ENCODE measurements around the gene PPM1K.

PPM1K gene

GRCh38 chr4:88283661-88284438, 511 bp downstream of the PPM1K start:
- Histone ChIP-seq H3K27me3 (ENCODE audit: insufficient read depth, low read length, poor library complexity) (no peaks in the 10 kb centered on the region), H2BK120ac (ENCODE audit: low read depth, low read length) (no peak overlapping the region), H3K4me2 (ENCODE audit: low read length) (peak overlapping the region; percentile 85), H4K8ac (ENCODE audit: low read depth, low read length) (no peak overlapping the region), H3K18ac (ENCODE audit: low read length) (peak overlapping the region; percentile 91), H3K79me2 (ENCODE audit: control insufficient read depth, insufficient read depth, low read length) (no peaks in the 10 kb centered on the region), H3K79me1 (ENCODE audit: low read length) (peaks cover 2% of the 10 kb centered on the region), H3K36me3 (ENCODE audit: control insufficient read depth, insufficient read depth, low read length) (no peaks in the 10 kb centered on the region), H4K5ac (ENCODE audit: low read length) (no peak overlapping the region), H3K56ac (ENCODE audit: low read length) (peak overlapping the region; percentile 84), H2AK5ac (ENCODE audit: low read length) (no peak overlapping the region), H3K4me1 (ENCODE audit: control insufficient read depth, low read depth, low read length) (no peaks in the 10 kb centered on the region), H2BK5ac (ENCODE audit: low read length) (no peak overlapping the region), H3K9ac (ENCODE audit: low read length) (peak overlapping the region; percentile 75), H3K4me3 (ENCODE audit: low read length) (peak overlapping the region; percentile 80), H3K27ac (ENCODE audit: low read depth, low read length) (peak overlapping the region; percentile 93), H2BK15ac (replicated peaks; ENCODE audit: low read depth) (no peak overlapping the region), H3K23ac (ENCODE audit: low read length) (peak overlapping the region; percentile 32), H3K4ac (ENCODE audit: low read depth, low read length) (no peak overlapping the region)
- WGBS (ENCODE audit: extremely low coverage, insufficient coverage, low lambda C conversion rate): no CpG with 5 or more reads among the region's 66 CpGs
- peak; percentile 78 for DNase-seq

GRCh38 chr4:88280228-88280795, 4.0 kb downstream of the PPM1K start:
- Histone ChIP-seq H3K18ac (ENCODE audit: low read length) (no peak overlapping the region), H2BK120ac (ENCODE audit: low read depth, low read length) (no peak overlapping the region), H3K23ac (ENCODE audit: low read length) (no peak overlapping the region), H3K4me3 (ENCODE audit: low read length) (no peak overlapping the region), H3K27ac (ENCODE audit: low read depth, low read length) (no peak overlapping the region), H3K4ac (ENCODE audit: low read depth, low read length) (no peak overlapping the region), H2BK5ac (ENCODE audit: low read length) (no peak overlapping the region), H4K8ac (ENCODE audit: low read depth, low read length) (no peak overlapping the region), H3K4me2 (ENCODE audit: low read length) (no peak overlapping the region), H2AK5ac (ENCODE audit: low read length) (no peak overlapping the region), H3K9ac (ENCODE audit: low read length) (no peak overlapping the region), H3K79me1 (ENCODE audit: low read length) (peaks cover 7% of the 10 kb centered on the region), H4K5ac (ENCODE audit: low read length) (no peak overlapping the region), H2BK15ac (replicated peaks; ENCODE audit: low read depth) (no peak overlapping the region), H3K36me3 (ENCODE audit: control insufficient read depth, insufficient read depth, low read length) (no peaks in the 10 kb centered on the region), H3K27me3 (ENCODE audit: insufficient read depth, low read length, poor library complexity) (no peaks in the 10 kb centered on the region), H3K56ac (ENCODE audit: low read length) (no peak overlapping the region), H3K4me1 (ENCODE audit: control insufficient read depth, low read depth, low read length) (no peaks in the 10 kb centered on the region), H3K79me2 (ENCODE audit: control insufficient read depth, insufficient read depth, low read length) (no peaks in the 10 kb centered on the region)
- DNase-seq: no peak
- no CpG with 5 or more reads among the region's 6 CpGs for WGBS (ENCODE audit: extremely low coverage, insufficient coverage, low lambda C conversion rate)

GRCh38 chr4:88277711-88278225, 6.6 kb downstream of the PPM1K start:
- H3K36me3 ChIP-seq (ENCODE audit: control insufficient read depth, insufficient read depth, low read length): no peaks in the 10 kb centered on the region

GRCh38 chr4:88276952-88277710, 7.2 kb downstream of the PPM1K start:
- Histone ChIP-seq H2AK5ac (ENCODE audit: low read length) (no peak overlapping the region), H4K5ac (ENCODE audit: low read length) (no peak overlapping the region), H3K23ac (ENCODE audit: low read length) (no peak overlapping the region), H3K18ac (ENCODE audit: low read length) (no peak overlapping the region), H2BK120ac (ENCODE audit: low read depth, low read length) (no peak overlapping the region), H3K27me3 (ENCODE audit: insufficient read depth, low read length, poor library complexity) (no peaks in the 10 kb centered on the region), H4K8ac (ENCODE audit: low read depth, low read length) (no peak overlapping the region), H3K4me2 (ENCODE audit: low read length) (no peak overlapping the region), H3K56ac (ENCODE audit: low read length) (no peak overlapping the region), H3K4me1 (ENCODE audit: control insufficient read depth, low read depth, low read length) (no peaks in the 10 kb centered on the region), H3K27ac (ENCODE audit: low read depth, low read length) (no peak overlapping the region), H2BK15ac (replicated peaks; ENCODE audit: low read depth) (no peak overlapping the region), H3K36me3 (ENCODE audit: control insufficient read depth, insufficient read depth, low read length) (no peaks in the 10 kb centered on the region), H2BK5ac (ENCODE audit: low read length) (no peak overlapping the region), H3K9ac (ENCODE audit: low read length) (no peak overlapping the region), H3K4me3 (ENCODE audit: low read length) (no peak overlapping the region), H3K79me1 (ENCODE audit: low read length) (peaks cover 7% of the 10 kb centered on the region), H3K79me2 (ENCODE audit: control insufficient read depth, insufficient read depth, low read length) (no peaks in the 10 kb centered on the region), H3K4ac (ENCODE audit: low read depth, low read length) (no peak overlapping the region)
- WGBS (ENCODE audit: extremely low coverage, insufficient coverage, low lambda C conversion rate): no CpG with 5 or more reads among the region's 8 CpGs
- peak; percentile 81 for DNase-seq

More at GRCh38 chr4:88277711-88278225, 6.6 kb downstream of the PPM1K start:
- no peak overlapping the region for H3K56ac ChIP-seq (ENCODE audit: low read length)
- no CpG with 5 or more reads among the region's 3 CpGs for WGBS (ENCODE audit: extremely low coverage, insufficient coverage, low lambda C conversion rate)
- H3K4me3 ChIP-seq (ENCODE audit: low read length): no peak overlapping the region
- H2BK15ac ChIP-seq (replicated peaks; ENCODE audit: low read depth): no peak overlapping the region
- H3K18ac ChIP-seq (ENCODE audit: low read length): no peak overlapping the region
- no peak overlapping the region for H3K4ac ChIP-seq (ENCODE audit: low read depth, low read length)
- no peak overlapping the region for H2AK5ac ChIP-seq (ENCODE audit: low read length)
- no peak overlapping the region for H2BK120ac ChIP-seq (ENCODE audit: low read depth, low read length)
- H4K8ac ChIP-seq (ENCODE audit: low read depth, low read length): no peak overlapping the region
- peaks cover 7% of the 10 kb centered on the region for H3K79me1 ChIP-seq (ENCODE audit: low read length)
- H2BK5ac ChIP-seq (ENCODE audit: low read length): no peak overlapping the region
- no peaks in the 10 kb centered on the region for H3K27me3 ChIP-seq (ENCODE audit: insufficient read depth, low read length, poor library complexity)
- no peak overlapping the region for H3K9ac ChIP-seq (ENCODE audit: low read length)
- H3K23ac ChIP-seq (ENCODE audit: low read length): no peak overlapping the region
- no peak overlapping the region for H4K5ac ChIP-seq (ENCODE audit: low read length)
- H3K27ac ChIP-seq (ENCODE audit: low read depth, low read length): no peak overlapping the region
- DNase-seq: no peak
- H3K79me2 ChIP-seq (ENCODE audit: control insufficient read depth, insufficient read depth, low read length): no peaks in the 10 kb centered on the region
- H3K4me2 ChIP-seq (ENCODE audit: low read length): no peak overlapping the region
- no peaks in the 10 kb centered on the region for H3K4me1 ChIP-seq (ENCODE audit: control insufficient read depth, low read depth, low read length)

- no CpG with 5 or more reads among the region's 4 CpGs for WGBS (ENCODE audit: extremely low coverage, insufficient coverage, low lambda C conversion rate)
Observed at GRCh38 chr4:88275949-88276515, 8.3 kb downstream of the PPM1K start.

More at GRCh38 chr4:88275949-88276515, 8.3 kb downstream of the PPM1K start:
- no peak overlapping the region for H3K4me2 ChIP-seq (ENCODE audit: low read length)
- H3K27ac ChIP-seq (ENCODE audit: low read depth, low read length): no peak overlapping the region
- no peak overlapping the region for H3K56ac ChIP-seq (ENCODE audit: low read length)
- H2AK5ac ChIP-seq (ENCODE audit: low read length): no peak overlapping the region
- no peak overlapping the region for H3K9ac ChIP-seq (ENCODE audit: low read length)
- H3K4me3 ChIP-seq (ENCODE audit: low read length): no peak overlapping the region
- no peak overlapping the region for H2BK120ac ChIP-seq (ENCODE audit: low read depth, low read length)
- DNase-seq: no peak
- peaks cover 7% of the 10 kb centered on the region for H3K79me1 ChIP-seq (ENCODE audit: low read length)
- no peak overlapping the region for H2BK5ac ChIP-seq (ENCODE audit: low read length)
- H4K5ac ChIP-seq (ENCODE audit: low read length): no peak overlapping the region
- H3K27me3 ChIP-seq (ENCODE audit: insufficient read depth, low read length, poor library complexity): no peaks in the 10 kb centered on the region
- no peak overlapping the region for H2BK15ac ChIP-seq (replicated peaks; ENCODE audit: low read depth)
- no peak overlapping the region for H3K18ac ChIP-seq (ENCODE audit: low read length)
- no peaks in the 10 kb centered on the region for H3K36me3 ChIP-seq (ENCODE audit: control insufficient read depth, insufficient read depth, low read length)
- no peaks in the 10 kb centered on the region for H3K4me1 ChIP-seq (ENCODE audit: control insufficient read depth, low read depth, low read length)
- no peak overlapping the region for H4K8ac ChIP-seq (ENCODE audit: low read depth, low read length)
- H3K23ac ChIP-seq (ENCODE audit: low read length): no peak overlapping the region
- H3K79me2 ChIP-seq (ENCODE audit: control insufficient read depth, insufficient read depth, low read length): no peaks in the 10 kb centered on the region
- no peak overlapping the region for H3K4ac ChIP-seq (ENCODE audit: low read depth, low read length)

Data from mesendoderm (in vitro differentiated cells).